CD8-positive, alpha-beta memory T cell (primary cell): ENCODE data around the gene FYCO1. TPM values are rescaled to one million over a fixed set of nuclear protein-coding genes. Genes with fewer than 3 reads are reported as not detected.
A peak's percentile ranks its signal among the peaks of the same experiment; 100 is the strongest.

Source experiments
- CTCF ChIA-PET: fragments of 350-600 bp; sonication (Branson Sonifier 250); formaldehyde crosslinking; loops from one replicate; lab custom pipeline; 2021; ENCODE audit warnings: antibody characterized with exemption; lab: Charles Lee
- POLR2A ChIA-PET: fragments of 350-600 bp; sonication (Branson Sonifier 250); formaldehyde crosslinking; loops from one replicate; lab custom pipeline; 2021; ENCODE audit warnings: antibody characterized with exemption; lab: Charles Lee
- DNase-seq, 5 donors: peaks; one replicate each; pipeline versions ENCODE4 v3.0.0 to v3.0.0-alpha.2; 2020 to 2022; ENCODE audit warnings: mixed read lengths in 1 of 5
- H3K27ac ChIP-seq: one replicate; pipeline ENCODE4 v1.7.0; 2013; ENCODE audit warnings: low read depth, mild to moderate bottlenecking, low read length, moderate library complexity
- H3K27me3 ChIP-seq: 2 replicates; pipeline ENCODE4 v1.7.0; 2013; ENCODE audit warnings: low read length, mild to moderate bottlenecking; ENCODE audit not compliant: insufficient read depth, poor library complexity, severe bottlenecking
- H3K36me3 ChIP-seq: 2 replicates; pipeline ENCODE4 v1.7.0; 2013; ENCODE audit warnings: mild to moderate bottlenecking, low read length, moderate library complexity; ENCODE audit not compliant: insufficient read depth
- H3K4me1 ChIP-seq: 2 replicates; pipeline ENCODE4 v1.7.0; 2013; ENCODE audit warnings: mild to moderate bottlenecking, low read length, moderate library complexity; ENCODE audit not compliant: insufficient read depth
- H3K4me3 ChIP-seq: 2 replicates; pipeline ENCODE4 v1.7.0; 2013; ENCODE audit warnings: mild to moderate bottlenecking, low read length
- H3K9me3 ChIP-seq: 2 replicates; pipeline ENCODE4 v1.7.0; 2013; ENCODE audit warnings: mild to moderate bottlenecking, low read length
- H3K27ac Mint-ChIP-seq, 8 donors: one replicate each; pipeline ENCODE4 v1.8.0; 2020 to 2021; ENCODE audit warnings: mixed read lengths in 8 of 8, mild to moderate bottlenecking in 6 of 8, inconsistent platforms in 3 of 8, moderate library complexity in 3 of 8
- H3K27me3 Mint-ChIP-seq, 2 donors: one replicate each; pipeline ENCODE4 v1.8.0; 2020 to 2021; ENCODE audit warnings: mixed read lengths in 2 of 2, mild to moderate bottlenecking in 1 of 2, moderate library complexity in 1 of 2
- H3K36me3 Mint-ChIP-seq, 3 donors: one replicate each; pipeline ENCODE4 v1.8.0; 2020 to 2021; ENCODE audit warnings: mixed read lengths in 3 of 3, inconsistent platforms in 1 of 3, mild to moderate bottlenecking in 1 of 3
- H3K4me1 Mint-ChIP-seq, 3 donors: one replicate each; pipeline ENCODE4 v1.8.0; 2020 to 2021; ENCODE audit warnings: mixed read lengths in 3 of 3, inconsistent platforms in 1 of 3, mild to moderate bottlenecking in 1 of 3
- H3K4me3 Mint-ChIP-seq, 7 donors: one replicate each; pipeline ENCODE4 v1.8.0; 2020 to 2021; ENCODE audit warnings: mixed read lengths in 7 of 7, mild to moderate bottlenecking in 6 of 7, moderate library complexity in 4 of 7, inconsistent platforms in 2 of 7
- H3K9me3 Mint-ChIP-seq, 5 donors: one replicate each; pipeline ENCODE4 v1.8.0; 2020 to 2022; ENCODE audit warnings: mixed read lengths in 5 of 5, mild to moderate bottlenecking in 3 of 5, moderate library complexity in 2 of 5, inconsistent platforms in 1 of 5
- polyA plus RNA-seq: library from polyadenylated mRNA; unstranded; fragments of 300-500 nt; fragmentation: Illumina TruSeq; gene quantifications from one replicate; pipeline ENCODE4 v1.2.3, GENCODE V29; 2021
- total RNA-seq, 2 experiments: library from RNA; stranded (reverse); gene quantifications; one replicate each; pipeline ENCODE4 v1.2.3, GENCODE V29; 2021

Gene FYCO1
- total and polyA plus RNA-seq, 3 experiments from 2014 or later = 11.0 to 13.7 (median 13.4) TPM

DNA sequence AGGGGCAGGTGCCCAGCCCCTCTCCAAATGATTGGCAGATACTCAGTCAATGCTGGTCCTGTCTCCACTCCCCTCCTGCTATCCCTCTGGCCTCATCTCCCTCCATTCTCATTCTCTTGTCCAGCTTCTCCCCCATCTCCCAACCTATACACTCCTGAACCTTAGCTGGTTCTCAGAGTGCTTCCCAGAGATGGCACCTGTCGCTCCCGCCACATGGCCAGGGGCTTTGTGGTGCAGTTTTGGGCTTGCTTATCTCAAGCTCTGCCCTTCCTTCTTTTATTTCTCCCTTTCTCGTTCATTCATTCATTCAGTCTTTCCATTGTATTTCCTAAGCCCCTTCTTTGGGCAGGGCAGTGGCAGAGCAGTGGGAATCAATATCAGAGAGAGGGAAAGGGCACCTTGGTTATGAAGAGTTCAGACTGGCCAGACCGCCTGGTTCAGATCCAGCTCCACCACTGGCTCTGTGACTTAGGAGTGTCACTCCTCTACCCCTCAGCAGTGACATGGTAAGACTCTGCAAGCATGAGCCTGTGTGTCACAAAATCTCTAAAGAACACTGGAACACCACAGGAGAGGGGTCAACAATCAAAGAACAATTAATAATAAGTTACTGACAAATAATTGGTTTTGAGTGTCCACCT, 72.6 kb downstream of the FYCO1 start:
- peak overlapping the region in 6 of 8 donors; percentile 8 to 67 (median 46) for H3K27ac Mint-ChIP-seq
- Histone ChIP-seq H3K4me1 (peaks cover 10% of the 10 kb centered on the region), H3K27ac (no peak overlapping the region), H3K4me3 (no peak overlapping the region), H3K36me3 (peaks cover 39% of the 10 kb centered on the region), H3K27me3 (no peaks in the 10 kb centered on the region), H3K9me3 (no peaks in the 10 kb centered on the region)
- H3K4me3 Mint-ChIP-seq = peak overlapping the region in 2 of 7 donors; percentile 28 to 44
- peaks cover 15 to 45% (median 28%) of the 10 kb centered on the region in 3 donors for H3K4me1 Mint-ChIP-seq
- POLR2A ChIA-PET = interaction anchor here (0.6 kb wide), 1 partner anchor 218 kb away, joined by 3 read pairs; no protein-coding TSS in a partner anchor
- peaks cover 9 to 95% (median 31%) of the 10 kb centered on the region in 3 donors for H3K36me3 Mint-ChIP-seq
- no peaks in the 10 kb centered on the region for H3K27me3 Mint-ChIP-seq
- no peak for DNase-seq
- no peaks in the 10 kb centered on the region for H3K9me3 Mint-ChIP-seq
- CTCF ChIA-PET = interaction anchor here (1.0 to 1.7 kb wide), 4 partner anchors 17 to 162 kb away, joined by 3 read pairs; no protein-coding TSS in a partner anchor

DNA sequence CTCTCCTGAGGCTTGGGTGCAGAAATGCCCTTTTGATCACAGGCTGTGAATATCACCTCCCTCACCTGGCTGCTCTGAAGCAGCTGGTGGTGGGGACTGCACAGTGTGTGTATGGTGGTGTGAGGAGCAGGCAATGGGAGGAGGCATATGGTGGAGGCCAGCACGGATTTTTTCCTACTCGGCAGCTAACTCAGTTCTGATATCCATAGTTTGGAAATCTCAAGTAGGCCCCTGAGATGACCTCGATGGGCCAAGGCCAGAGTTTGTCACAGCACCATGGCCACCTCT, 73.6 kb downstream of the FYCO1 start:
- H3K36me3 ChIP-seq = peaks cover 29% of the 10 kb centered on the region

DNA sequence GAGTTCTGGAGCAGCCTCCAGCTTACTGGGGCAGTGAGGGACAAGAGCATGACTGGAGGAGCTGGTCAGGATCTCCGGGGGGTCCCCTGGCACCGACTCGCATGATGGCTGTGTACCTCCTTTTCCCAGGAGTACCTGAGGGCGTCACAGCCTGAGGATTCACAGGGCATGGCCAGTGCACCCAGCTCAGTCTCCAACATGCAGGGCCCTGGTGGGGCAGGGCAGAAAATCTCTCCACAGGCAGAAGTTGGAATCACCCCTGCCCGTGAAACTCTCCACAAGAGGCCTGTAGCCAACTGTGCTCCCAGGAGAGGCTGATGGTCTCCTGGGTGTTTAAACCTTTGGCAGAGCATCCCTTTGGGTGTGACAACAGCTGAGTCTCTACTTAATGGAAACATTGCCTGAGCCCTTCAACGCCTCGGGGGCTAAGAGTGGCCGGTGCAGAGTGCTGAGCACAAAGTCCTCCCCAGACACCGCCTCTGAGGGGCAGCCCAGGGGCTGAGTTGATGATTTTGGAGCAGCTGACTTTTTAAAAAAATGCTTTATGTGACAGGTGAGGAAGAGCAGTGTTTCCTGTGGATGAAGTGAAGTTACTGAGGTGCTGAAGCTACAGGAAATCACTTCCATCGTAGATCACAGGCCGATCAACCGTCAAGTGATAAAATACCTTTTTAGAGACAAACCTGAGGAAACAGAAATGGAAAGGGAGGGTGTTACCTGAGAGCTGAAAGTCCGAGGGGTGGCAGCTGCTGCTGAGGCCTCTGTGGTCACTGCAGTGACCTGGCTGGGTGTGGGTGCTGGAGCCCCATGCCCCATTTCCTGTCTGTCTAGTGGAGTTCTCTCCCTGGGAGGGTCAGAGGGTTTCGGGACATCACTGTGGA, 74.2 kb downstream of the FYCO1 start:
- Histone ChIP-seq H3K27me3 (no peaks in the 10 kb centered on the region), H3K27ac (no peak overlapping the region), H3K4me3 (no peak overlapping the region), H3K9me3 (no peaks in the 10 kb centered on the region), H3K4me1 (peaks cover 13% of the 10 kb centered on the region), H3K36me3 (peaks cover 28% of the 10 kb centered on the region)
- peaks cover 0 to 2% of the 10 kb centered on the region in 2 donors for H3K27me3 Mint-ChIP-seq
- CTCF ChIA-PET = interaction anchor here (1.0 to 1.7 kb wide), 4 partner anchors 8 to 167 kb away, joined by 3 to 5 read pairs (median 4); no protein-coding TSS in a partner anchor
- no peaks in the 10 kb centered on the region for H3K9me3 Mint-ChIP-seq
- peaks cover 9 to 92% (median 22%) of the 10 kb centered on the region in 3 donors for H3K36me3 Mint-ChIP-seq
- peak overlapping the region in 2 of 7 donors; percentile 19 to 72 for H3K4me3 Mint-ChIP-seq
- peaks cover 21 to 62% (median 40%) of the 10 kb centered on the region in 3 donors for H3K4me1 Mint-ChIP-seq
- POLR2A ChIA-PET = interaction anchor here (0.9 to 1.2 kb wide), 2 partner anchors 35 to 37 kb away, joined by 3 to 6 read pairs; partner anchors contain the start of gene CCR9
- H3K27ac Mint-ChIP-seq = peak overlapping the region in 7 of 8 donors; percentile 22 to 92 (median 51)
- no peak for DNase-seq

More for the DNA sequence above, 73.6 kb downstream of the FYCO1 start:
- POLR2A ChIA-PET = interaction anchor here (1.2 kb wide), 1 partner anchor 36 kb away, joined by 6 read pairs; the partner anchor contains the start of gene CCR9
- H3K4me3 Mint-ChIP-seq = peak overlapping the region in 1 of 7 donors; percentile 19
- CTCF ChIA-PET = interaction anchor here (1.0 to 1.7 kb wide), 4 partner anchors 16 to 167 kb away, joined by 3 read pairs; no protein-coding TSS in a partner anchor
- no peak for DNase-seq
- peak overlapping the region in 6 of 8 donors; percentile 20 to 88 (median 54) for H3K27ac Mint-ChIP-seq
- H3K36me3 Mint-ChIP-seq = peaks cover 9 to 95% (median 24%) of the 10 kb centered on the region in 3 donors
- Histone ChIP-seq H3K9me3 (no peaks in the 10 kb centered on the region), H3K4me1 (peaks cover 10% of the 10 kb centered on the region), H3K27me3 (no peaks in the 10 kb centered on the region), H3K4me3 (no peak overlapping the region), H3K27ac (no peak overlapping the region)
- peaks cover 16 to 56% (median 35%) of the 10 kb centered on the region in 3 donors for H3K4me1 Mint-ChIP-seq
- no peaks in the 10 kb centered on the region for H3K9me3 Mint-ChIP-seq
- H3K27me3 Mint-ChIP-seq = peaks cover 0 to 2% of the 10 kb centered on the region in 2 donors

DNA sequence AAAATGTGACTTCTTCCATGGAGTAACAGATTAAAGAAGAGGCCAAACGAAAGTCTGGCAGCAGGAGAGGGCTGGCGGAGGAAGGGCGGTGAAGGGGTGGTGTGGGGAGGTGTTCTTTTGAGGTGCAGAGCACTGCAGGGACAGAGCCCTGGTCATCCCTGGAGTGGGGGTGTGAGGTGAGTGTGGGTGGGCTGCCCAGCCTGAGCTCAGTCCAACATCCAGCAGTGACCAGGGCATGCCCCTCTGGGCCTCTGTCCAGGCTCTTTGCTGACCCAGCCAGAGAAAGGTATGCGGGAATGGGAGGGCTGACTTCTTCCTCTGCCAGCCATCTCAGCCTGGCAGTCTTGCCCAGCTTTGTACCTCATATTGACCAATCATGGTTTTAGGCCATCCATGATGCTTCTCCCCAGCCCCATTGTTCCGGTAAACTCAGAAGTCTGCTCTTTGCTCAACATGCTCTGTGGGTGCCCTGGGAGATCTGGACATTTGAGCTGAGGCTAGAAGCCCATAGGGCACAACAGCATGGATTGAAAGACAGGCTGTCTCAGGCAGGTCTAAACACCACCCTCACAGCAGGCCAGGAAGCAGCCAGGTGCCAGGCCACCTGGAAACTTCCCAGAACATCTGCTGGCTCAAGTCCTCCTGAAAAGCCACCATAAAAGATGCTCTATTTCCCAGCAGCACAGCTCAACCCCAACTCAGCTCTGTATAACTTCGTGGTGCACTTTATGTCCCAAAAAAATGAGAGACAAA, 78.3 kb downstream of the FYCO1 start:
- ChIA-PET POLR2A (no interaction called here), CTCF (no interaction called here)
- Histone ChIP-seq H3K27ac (no peak overlapping the region), H3K4me1 (peaks cover 32% of the 10 kb centered on the region), H3K4me3 (no peak overlapping the region), H3K27me3 (no peaks in the 10 kb centered on the region), H3K9me3 (no peaks in the 10 kb centered on the region), H3K36me3 (peaks cover 13% of the 10 kb centered on the region)
- no peak for DNase-seq
- Mint-ChIP-seq H3K4me1 (peaks cover 31 to 86% (median 46%) of the 10 kb centered on the region in 3 donors), H3K4me3 (peak overlapping the region in 2 of 7 donors; percentile 12 to 75), H3K27me3 (peaks cover 0 to 2% of the 10 kb centered on the region in 2 donors), H3K36me3 (peaks cover 4 to 56% (median 14%) of the 10 kb centered on the region in 3 donors), H3K9me3 (no peaks in the 10 kb centered on the region), H3K27ac (peak overlapping the region in 4 of 8 donors; percentile 10 to 83 (median 42))

DNA sequence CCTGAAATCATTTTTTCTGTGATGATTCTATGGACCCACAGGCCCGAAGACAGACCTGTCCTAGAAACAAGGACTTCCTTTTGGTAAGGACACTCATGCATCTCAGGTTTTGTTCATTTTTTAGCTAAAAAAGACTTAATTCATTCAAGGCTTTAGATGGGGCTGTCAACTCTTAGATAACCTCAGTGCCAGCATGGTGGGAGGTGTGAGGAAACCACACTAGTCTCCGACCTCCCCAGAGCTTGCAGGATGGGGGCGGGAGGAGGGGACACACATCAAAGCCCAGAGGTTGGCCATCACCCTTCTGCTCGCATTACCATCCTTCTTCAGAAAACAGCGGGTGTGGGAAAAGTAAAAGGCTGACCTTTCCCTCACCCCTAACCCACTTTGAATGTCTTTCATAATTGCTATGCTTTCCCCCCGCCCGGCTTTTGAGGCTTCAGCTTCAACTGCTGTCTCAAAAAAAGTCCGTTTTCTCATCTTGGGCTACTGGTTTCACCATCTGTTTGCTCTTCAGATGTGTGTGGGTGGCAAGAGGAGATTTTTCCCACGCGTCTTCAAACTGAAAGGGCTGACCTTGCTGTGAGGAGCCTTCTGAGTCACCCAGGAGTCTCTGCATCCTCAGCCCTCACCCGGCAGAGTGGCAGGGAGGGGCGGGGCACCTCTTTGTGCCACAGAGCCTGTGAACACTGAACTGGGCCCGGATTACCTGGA, 79.9 kb downstream of the FYCO1 start:
- ChIA-PET POLR2A (interaction anchor here (1.0 to 1.3 kb wide), 3 partner anchors 9 to 27 kb away, joined by 3 to 4 read pairs (median 3); no protein-coding TSS in a partner anchor), CTCF (interaction anchor here (0.8 to 1.4 kb wide), 5 partner anchors 11 to 162 kb away, joined by 3 read pairs; no protein-coding TSS in a partner anchor)
- H3K4me3 ChIP-seq = peak overlapping the region; percentile 47
- no peaks in the 10 kb centered on the region for H3K36me3 ChIP-seq
- H3K27ac ChIP-seq = peak overlapping the region; percentile 28
- peaks cover 22% of the 10 kb centered on the region for H3K4me1 ChIP-seq
- peaks cover 0 to 2% of the 10 kb centered on the region in 2 donors for H3K27me3 Mint-ChIP-seq
- H3K36me3 Mint-ChIP-seq = peaks cover 0 to 49% (median 12%) of the 10 kb centered on the region in 3 donors
- no peaks in the 10 kb centered on the region for H3K9me3 ChIP-seq
- peak overlapping the region; percentile 70 to 97 (median 84) for H3K27ac Mint-ChIP-seq
- no peaks in the 10 kb centered on the region for H3K9me3 Mint-ChIP-seq
- DNase-seq = peak; percentile 36 to 80 (median 63)
- H3K4me3 Mint-ChIP-seq = peak overlapping the region; percentile 46 to 94 (median 84)
- H3K4me1 Mint-ChIP-seq = peaks cover 33 to 87% (median 45%) of the 10 kb centered on the region in 3 donors
- H3K27me3 ChIP-seq = no peaks in the 10 kb centered on the region

DNA sequence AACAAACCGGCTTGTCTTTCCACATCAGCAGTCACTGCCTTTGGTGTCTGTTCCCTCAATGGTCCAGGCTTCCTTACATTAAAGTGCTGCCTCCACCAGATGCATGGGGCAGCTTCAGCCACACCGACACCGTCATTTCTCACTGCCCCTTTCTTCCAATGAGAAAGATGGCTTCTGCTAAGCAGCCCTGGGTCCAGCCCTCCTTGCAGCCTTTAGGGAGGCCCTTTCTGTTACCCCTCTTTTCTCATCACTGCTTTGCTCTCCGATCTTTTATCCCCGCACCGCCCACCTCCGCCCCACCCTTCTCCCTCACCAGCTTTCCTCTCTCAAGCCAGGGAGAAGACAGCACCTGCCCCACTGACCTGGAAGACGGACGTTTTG, 80.6 kb downstream of the FYCO1 start:
- H3K4me3 ChIP-seq = peak overlapping the region; percentile 10
- no peaks in the 10 kb centered on the region for H3K27me3 ChIP-seq
- Mint-ChIP-seq H3K4me1 (peaks cover 35 to 89% (median 50%) of the 10 kb centered on the region in 3 donors), H3K27me3 (peaks cover 0 to 3% of the 10 kb centered on the region in 2 donors), H3K27ac (peak overlapping the region; percentile 70 to 97 (median 84)), H3K4me3 (peak overlapping the region in 6 of 7 donors; percentile 75 to 94 (median 85)), H3K9me3 (no peaks in the 10 kb centered on the region), H3K36me3 (peaks cover 0 to 46% (median 14%) of the 10 kb centered on the region in 3 donors)
- no peak overlapping the region for H3K27ac ChIP-seq
- ChIA-PET POLR2A (interaction anchor here (1.0 to 1.3 kb wide), 3 partner anchors 8 to 26 kb away, joined by 3 to 4 read pairs (median 3); no protein-coding TSS in a partner anchor), CTCF (interaction anchor here (0.9 to 1.4 kb wide), 4 partner anchors 12 to 163 kb away, joined by 3 read pairs; no protein-coding TSS in a partner anchor)
- DNase-seq = no peak
- H3K9me3 ChIP-seq = no peaks in the 10 kb centered on the region
- no peaks in the 10 kb centered on the region for H3K36me3 ChIP-seq
- H3K4me1 ChIP-seq = peaks cover 22% of the 10 kb centered on the region
